ENCODE measurements around the gene SCG3.

GRCh38 chr15:51749307-51749706, 68.0 kb downstream of the SCG3 start:
- TF ChIP-seq CTCF (IDR thresholded peaks at IDR 0.05) (no peak), RFX5 (IDR thresholded peaks at IDR 0.05; ENCODE audit: low read length) (no peak), MXI1 (IDR thresholded peaks at IDR 0.05; ENCODE audit: low read depth, low read length) (no peak)
